DMS 273 (cell line): ENCODE measurements around the gene RAB1B.
A peak's percentile ranks its signal among the peaks of the same experiment; 100 is the strongest.
"Not testable (repeated sequence)": the region's sequence is repeated elsewhere in the genome, so short reads cannot be mapped to it uniquely, and the experiment has no call there.

Experiments used
- DNase-seq: peaks from one replicate; lab custom pipeline; 2025; ENCODE audit not compliant: unreplicated experiment; lab: John Stamatoyannopoulos, UW

The RAB1B gene

DNA sequence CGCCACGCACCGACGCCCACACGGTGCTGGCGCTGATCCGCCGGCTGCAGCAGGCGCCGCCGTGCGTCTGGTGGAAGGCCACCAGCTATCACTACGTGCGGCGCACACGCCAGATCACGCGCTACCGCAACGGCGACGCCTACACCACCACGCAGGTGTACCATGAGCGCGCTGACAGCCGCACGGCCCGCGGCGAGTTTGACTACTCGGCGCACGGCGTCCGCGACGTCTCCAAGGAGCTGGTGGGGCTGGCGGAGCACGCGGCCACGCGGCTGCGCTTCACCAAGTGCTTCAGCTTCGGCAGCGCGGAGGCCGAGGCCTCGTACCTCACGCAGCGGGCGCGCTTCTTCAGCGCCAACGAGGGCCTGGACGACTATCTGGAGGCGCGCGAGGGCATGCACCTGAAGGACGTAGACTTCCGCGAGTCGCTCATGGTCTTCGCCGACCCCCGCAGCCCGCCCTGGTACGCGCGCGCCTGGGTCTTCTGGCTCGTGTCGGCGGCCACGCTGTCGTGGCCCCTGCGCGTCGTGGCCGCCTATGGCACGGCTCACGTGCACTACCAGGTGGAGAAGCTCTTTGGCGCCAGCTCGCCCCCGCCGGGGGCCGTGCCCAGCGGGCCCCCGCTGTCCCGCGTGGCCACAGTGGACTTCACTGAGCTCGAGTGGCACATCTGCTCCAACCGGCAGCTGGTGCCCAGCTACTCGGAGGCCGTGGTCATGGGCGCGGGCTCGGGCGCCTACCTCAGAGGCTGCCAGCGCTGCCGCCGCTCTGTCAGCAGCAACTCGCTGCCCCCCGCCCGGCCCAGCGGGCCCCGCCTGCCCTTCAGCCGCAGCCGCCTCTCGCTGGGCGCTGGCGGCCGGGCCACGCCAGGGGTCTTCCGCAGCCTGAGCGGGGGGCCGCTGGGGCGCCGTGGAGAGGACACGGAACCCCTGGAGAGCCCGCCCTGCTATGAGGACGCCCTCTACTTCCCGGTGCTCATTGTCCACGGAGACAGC, 26.5 kb downstream of the RAB1B start:
- DNase-seq: no peak

DNA sequence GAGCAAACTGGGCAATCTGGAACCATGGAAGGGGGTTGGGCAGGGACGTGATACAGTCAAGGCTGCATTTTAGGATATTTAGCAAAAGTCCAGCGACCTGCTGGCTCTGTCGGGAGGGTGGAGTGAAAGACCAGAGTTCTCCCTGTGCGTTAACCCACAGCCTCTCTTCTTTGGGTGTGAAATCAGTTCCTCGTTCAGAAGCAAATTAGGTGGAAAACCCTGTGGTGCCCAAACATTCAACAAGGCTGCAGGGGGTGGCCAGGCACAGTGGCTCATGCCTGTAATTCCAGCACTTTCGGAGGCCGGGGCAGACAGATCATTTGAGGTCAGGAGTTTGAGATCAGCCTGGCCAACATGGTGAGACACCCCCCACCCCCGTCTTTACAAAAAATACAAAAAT, 29.2 kb downstream of the RAB1B start:
- no peak for DNase-seq

DNA sequence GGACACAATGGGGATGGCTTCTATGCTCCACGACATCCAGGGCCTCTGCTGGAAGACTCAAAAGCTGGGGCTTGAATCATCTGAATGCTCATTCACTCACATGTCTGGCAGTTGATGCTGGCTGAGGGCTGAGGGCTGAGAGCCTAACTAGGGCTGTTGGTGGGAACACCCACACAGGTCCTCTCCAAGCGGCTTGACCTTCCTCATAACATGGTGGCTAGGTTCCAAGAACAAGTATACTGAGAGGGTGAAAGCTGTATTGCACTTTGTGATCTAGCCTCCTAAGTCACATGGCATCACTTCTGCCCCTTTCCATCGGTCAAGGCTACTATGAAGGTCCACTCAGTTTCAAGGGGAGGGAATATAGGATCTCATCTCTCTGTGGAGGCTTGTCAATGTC, 30.7 kb downstream of the RAB1B start:
- DNase-seq: no peak

- DNase-seq: no peak
Observed at GRCh38 chr11:66302656-66303055, 34.2 kb downstream of the RAB1B start.

GRCh38 chr11:66309475-66309874, 41.0 kb downstream of the RAB1B start:
- no peak for DNase-seq

- DNase-seq: no peak
Observed at GRCh38 chr11:66310324-66310723, 41.9 kb downstream of the RAB1B start.

DNA sequence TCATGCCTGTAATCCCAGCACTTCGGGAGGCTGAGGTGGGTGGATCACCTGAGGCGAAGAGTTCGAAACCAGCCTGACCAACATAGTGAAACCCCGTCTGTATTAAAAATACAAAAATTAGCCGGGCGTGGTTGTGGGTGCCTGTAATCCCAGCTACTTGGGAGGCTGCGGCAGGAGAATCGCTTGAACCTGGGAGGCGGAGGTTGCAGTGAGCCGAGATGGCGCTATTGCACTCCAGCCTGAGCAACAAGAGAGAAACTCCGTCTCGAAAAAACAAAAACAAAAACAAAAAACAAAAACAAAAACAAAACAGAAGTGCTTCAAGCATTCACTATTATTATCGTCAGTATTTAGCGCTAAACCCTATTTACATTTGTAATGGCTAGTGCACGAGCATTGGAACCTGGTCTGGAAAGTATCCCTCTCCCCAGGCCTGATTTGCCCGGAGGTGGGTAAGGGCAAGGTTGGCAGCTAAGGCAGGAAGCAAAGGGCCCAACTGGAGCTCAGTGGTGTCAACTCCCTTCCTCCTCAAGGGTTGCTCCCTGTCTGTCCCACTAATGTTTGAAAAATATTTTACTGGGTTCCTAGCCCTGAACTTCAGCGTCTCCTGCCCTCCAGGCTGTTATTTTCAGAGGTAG, 42.5 kb downstream of the RAB1B start:
- DNase-seq: not testable (repeated sequence)

DNA sequence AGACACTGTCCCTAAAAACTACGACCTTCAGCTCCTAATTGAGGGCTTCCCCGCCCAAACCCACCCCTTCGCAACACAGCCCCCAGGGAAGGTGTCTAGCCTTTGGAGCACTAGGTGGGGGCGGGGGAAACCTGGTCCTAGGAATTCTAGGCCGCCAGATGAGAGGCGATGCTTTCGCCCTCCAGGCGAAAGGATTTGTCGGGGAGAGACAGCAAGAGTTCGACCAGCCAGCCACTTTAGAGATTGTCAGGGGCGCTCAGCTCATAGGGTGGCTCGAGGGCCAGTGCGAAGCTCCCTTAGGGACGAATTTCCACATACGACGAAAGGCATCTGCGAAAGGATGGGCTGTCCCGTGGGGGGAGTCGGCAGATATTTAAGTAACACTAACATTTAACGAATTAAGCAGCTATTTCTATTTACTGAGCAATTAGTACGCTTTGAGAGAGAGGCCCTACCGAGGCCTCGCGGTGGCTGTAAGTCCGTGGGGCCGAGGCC, 43.1 kb downstream of the RAB1B start:
- DNase-seq: no peak

- DNase-seq: peak; percentile 95
Observed at GRCh38 chr11:66311965-66312548, 43.6 kb downstream of the RAB1B start.

DNA sequence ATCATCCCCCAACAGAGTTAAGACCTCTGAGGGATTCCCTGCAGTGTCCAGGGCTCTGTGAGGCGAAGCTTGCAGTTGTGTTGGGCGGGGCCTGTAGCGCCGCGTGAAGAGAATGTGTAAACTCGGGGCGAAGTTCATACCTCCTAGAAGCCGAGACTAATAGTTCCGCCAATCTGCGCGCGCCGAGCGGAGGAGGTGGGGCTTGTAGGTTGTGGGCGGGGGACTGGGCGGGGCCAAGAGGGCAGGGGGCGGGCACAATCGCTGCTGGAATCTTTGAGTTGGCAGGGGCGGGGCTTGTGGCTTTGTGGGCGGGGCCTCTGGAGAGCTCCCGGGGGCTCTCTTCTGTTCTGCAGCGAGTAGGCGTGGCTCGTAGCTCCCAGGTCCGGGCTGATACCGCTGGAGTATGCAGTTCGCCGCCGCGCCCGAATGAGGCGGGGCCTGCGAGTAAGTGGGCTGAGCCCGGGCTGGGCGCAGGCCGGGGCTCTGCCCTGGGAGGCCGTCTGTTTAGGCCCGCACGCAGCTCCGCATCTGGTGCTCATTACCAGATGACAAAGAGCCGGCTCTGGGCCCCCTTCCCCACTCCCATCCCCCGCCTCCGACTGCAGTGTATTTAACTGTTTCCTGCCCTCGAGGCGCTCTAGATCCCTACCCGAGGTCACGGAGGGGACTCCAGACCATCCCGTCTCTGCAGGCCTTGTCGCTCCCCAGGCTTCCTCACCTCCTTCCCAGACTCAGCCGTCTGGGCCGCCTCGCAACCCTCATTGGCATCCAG, 44.3 kb downstream of the RAB1B start:
- peak; percentile 98 for DNase-seq

- no peak for DNase-seq
Observed at GRCh38 chr11:66313321-66314185, 45.1 kb downstream of the RAB1B start.

- no peak for DNase-seq
Observed at GRCh38 chr11:66314186-66314501, 45.7 kb downstream of the RAB1B start.

DNA sequence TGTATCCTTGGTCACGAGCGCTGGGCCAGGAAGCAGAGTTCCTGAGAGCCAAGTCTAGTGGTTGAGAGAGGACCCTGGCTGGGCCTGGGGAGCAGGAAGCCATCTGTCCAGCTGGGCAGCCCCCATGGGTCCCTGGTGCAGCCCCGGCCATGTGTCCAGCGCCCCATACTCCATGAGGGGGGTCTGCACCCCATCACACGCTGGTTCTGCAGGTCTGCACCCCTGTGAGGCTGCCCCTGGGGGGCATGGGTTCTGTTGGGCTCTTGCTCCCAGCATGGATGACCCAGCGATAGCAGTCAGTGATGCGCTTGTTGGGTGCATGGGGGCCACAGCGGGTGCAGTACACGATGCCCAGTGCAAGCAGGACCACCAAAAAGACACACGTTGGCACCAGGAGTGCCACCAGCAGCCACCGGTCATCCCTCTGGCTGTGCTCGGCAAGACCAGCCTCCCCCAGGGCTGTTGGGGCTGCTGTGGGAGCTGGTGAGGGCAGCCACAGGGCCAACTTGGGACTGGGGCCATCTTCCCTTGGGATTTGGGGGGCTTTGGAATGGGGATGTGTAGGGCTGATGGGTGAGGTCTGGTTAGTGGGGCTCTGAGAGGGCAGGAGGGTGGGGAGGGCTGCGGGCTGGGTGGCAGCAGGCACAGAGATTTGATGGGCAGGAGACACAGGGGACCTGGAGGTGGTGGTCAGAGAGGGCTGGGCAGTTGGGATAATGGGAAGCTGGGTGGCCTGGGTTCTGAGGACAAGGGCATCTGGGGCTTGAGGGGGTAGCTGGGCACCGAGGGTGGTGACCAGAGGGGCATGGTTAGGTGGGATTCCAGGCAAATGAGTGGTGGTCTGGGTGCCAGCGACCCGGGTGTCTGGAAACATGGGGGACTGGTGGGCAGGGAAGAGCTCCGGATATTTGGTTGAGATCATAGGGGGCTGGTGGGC, 46.4 kb downstream of the RAB1B start:
- no peak for DNase-seq

DNA sequence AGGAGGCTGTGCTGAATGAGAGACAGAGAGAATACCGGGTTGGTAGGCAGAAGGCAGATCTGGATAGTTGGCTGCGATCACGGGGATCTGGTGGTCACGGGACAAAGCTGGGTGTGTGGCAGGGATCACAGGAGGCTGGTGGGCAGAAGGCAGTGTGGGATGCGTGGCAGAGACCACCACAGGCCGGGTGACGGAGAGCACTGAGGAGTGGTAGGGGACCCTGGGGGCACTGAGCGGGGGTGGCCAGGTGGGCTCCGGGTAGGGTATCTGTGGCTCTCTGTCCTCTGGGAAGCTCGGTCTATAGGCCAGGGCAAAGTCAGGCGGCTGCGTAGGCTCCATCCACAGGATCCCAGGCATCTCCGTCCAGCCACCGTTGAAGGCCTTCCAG, 47.1 kb downstream of the RAB1B start:
- DNase-seq: no peak

- DNase-seq: no peak
Observed at GRCh38 chr11:66315921-66316811, 47.7 kb downstream of the RAB1B start.

GRCh38 chr11:66316849-66317251, 48.4 kb downstream of the RAB1B start, which contains the start of gene CD248:
TSS of gene CD248 (minus strand) at chr11:66317044. CDS start at chr11:66317027, 17 bp downstream.
- peak; percentile 71 for DNase-seq

- peak; percentile 61 for DNase-seq
Observed at GRCh38 chr11:66317322-66317722, 48.9 kb downstream of the RAB1B start.
